Neutrophil (primary cell): ENCODE results near the gene SPIRE1.
A peak's percentile ranks its signal among the peaks of the same experiment; 100 is the strongest.

ENCODE experiments used
- H3K27ac ChIP-seq: fragments of 200-600 bp; sonication (generic); 2 replicates; pipeline ENCODE4 v1.5.1; 2016; ENCODE audit warnings: mild to moderate bottlenecking, moderate library complexity
- H3K27me3 ChIP-seq: fragments of 200-600 bp; sonication (generic); 2 replicates; pipeline ENCODE4 v1.6.0; 2016; ENCODE audit warnings: mild to moderate bottlenecking
- H3K36me3 ChIP-seq: fragments of 200-600 bp; sonication (generic); 2 replicates; pipeline ENCODE4 v1.5.1; 2017
- H3K4me1 ChIP-seq, 2 experiments: fragments of 200-600 bp in 1 of 2; sonication (generic) in 1 of 2; 1 replicate in 1 of 2; 2 replicates in 1 of 2; pipeline versions ENCODE4 v1.5.1 to v1.6.1; 2013 to 2016; ENCODE audit warnings: low read depth in 1 of 2, low read length in 1 of 2, mild to moderate bottlenecking in 1 of 2, moderate library complexity in 1 of 2; ENCODE audit not compliant: control insufficient read depth in 1 of 2, insufficient read depth in 1 of 2
- H3K4me3 ChIP-seq, 2 experiments: fragments of 200-600 bp in 1 of 2; sonication (generic) in 1 of 2; 1 replicate in 1 of 2; 2 replicates in 1 of 2; pipeline ENCODE4 v1.5.1; 2013 to 2016; ENCODE audit warnings: low read depth in 1 of 2, low read length in 1 of 2, mild to moderate bottlenecking in 1 of 2, moderate library complexity in 1 of 2
- H3K9me3 ChIP-seq: fragments of 200-600 bp; sonication (generic); 2 replicates; pipeline ENCODE4 v1.5.1; 2016
- CTCF ChIP-seq: fragments of 200-600 bp; sonication (generic); IDR thresholded peaks from 2 replicates; pipeline ENCODE4 v1.5.1; 2016; ENCODE audit warnings: antibody characterized with exemption

Gene SPIRE1

GRCh38 chr18:12625241-12625640 lies 32.7 kb downstream of the SPIRE1 start:
- no peak for TF ChIP-seq CTCF
- Histone ChIP-seq H3K27me3 (no peaks in the 10 kb centered on the region), H3K4me3 (no peak overlapping the region), H3K4me1 (peaks cover 0 to 6% of the 10 kb centered on the region in 2 experiments), H3K27ac (no peak overlapping the region), H3K9me3 (no peaks in the 10 kb centered on the region), H3K36me3 (no peaks in the 10 kb centered on the region)

- Histone ChIP-seq H3K4me3 (no peak overlapping the region), H3K27ac (no peak overlapping the region), H3K9me3 (no peaks in the 10 kb centered on the region), H3K36me3 (no peaks in the 10 kb centered on the region), H3K4me1 (peaks cover 0 to 6% of the 10 kb centered on the region in 2 experiments), H3K27me3 (no peaks in the 10 kb centered on the region)
- TF ChIP-seq CTCF = no peak
These were observed 36.1 kb downstream of the SPIRE1 start for GRCh38 chr18:12621742-12622306.

GRCh38 chr18:12615748-12616147 lies 42.2 kb downstream of the SPIRE1 start:
- no peaks in the 10 kb centered on the region for H3K27me3 ChIP-seq
- no peaks in the 10 kb centered on the region for H3K36me3 ChIP-seq
- no peak for TF ChIP-seq CTCF
- H3K9me3 ChIP-seq = no peaks in the 10 kb centered on the region
- no peaks in the 10 kb centered on the region for H3K4me1 ChIP-seq
- no peak overlapping the region for H3K27ac ChIP-seq
- H3K4me3 ChIP-seq = no peak overlapping the region

GRCh38 chr18:12608301-12608700 lies 49.6 kb downstream of the SPIRE1 start:
- no peaks in the 10 kb centered on the region for H3K9me3 ChIP-seq
- TF ChIP-seq CTCF = no peak
- H3K4me1 ChIP-seq = peaks cover 0 to 5% of the 10 kb centered on the region in 2 experiments
- no peak overlapping the region for H3K27ac ChIP-seq
- no peak overlapping the region for H3K4me3 ChIP-seq
- H3K27me3 ChIP-seq = no peaks in the 10 kb centered on the region
- H3K36me3 ChIP-seq = no peaks in the 10 kb centered on the region

GRCh38 chr18:12606592-12607315 lies 51.2 kb downstream of the SPIRE1 start:
- Histone ChIP-seq H3K27ac (peak overlapping the region; percentile 48), H3K4me3 (no peak overlapping the region), H3K36me3 (no peaks in the 10 kb centered on the region), H3K4me1 (peaks cover 0 to 5% of the 10 kb centered on the region in 2 experiments), H3K27me3 (no peaks in the 10 kb centered on the region), H3K9me3 (no peaks in the 10 kb centered on the region)
- TF ChIP-seq CTCF = no peak
